GM12878 (cell line): Measurements from ENCODE around the gene MAN1B1. TPM values are rescaled to one million over a fixed set of nuclear protein-coding genes. Genes with fewer than 3 reads are reported as not detected.

Source experiments
- ATAC-seq: fragments of 200-7000 bp; cut with Tn5 transposase; 3 replicates; pipeline ENCODE4 v1.9.1; 2020; ENCODE audit warnings: mild to moderate bottlenecking, moderate library complexity
- BruUV-seq: library from RNA; stranded (reverse); fragments of 400-500 nt; replicated peaks from 2 replicates; lab custom pipeline; 2021; lab: Mats Ljungman, UMichigan
- CTCF ChIA-PET: fragments of 300-600 bp; sonication (Branson Sonifier 250); formaldehyde crosslinking; extraction: SDS; loops from one replicate; lab custom pipeline; 2021; ENCODE audit warnings: inconsistent platforms; lab: Yijun Ruan, JAX
- POLR2A ChIA-PET: fragments of 350-600 bp; formaldehyde crosslinking; extraction: SDS; loops from one replicate; lab custom pipeline; 2021; ENCODE audit warnings: inconsistent platforms; lab: Charles Lee
- RAD21 ChIA-PET: fragments of 300-600 bp; sonication (Branson Sonifier 250); formaldehyde crosslinking; loops from one replicate; lab custom pipeline; 2023; ENCODE audit warnings: antibody characterized with exemption; ENCODE audit not compliant: unreplicated experiment; lab: Charles Lee
- SMC1A ChIA-PET: fragments of 300-600 bp; sonication (Branson Sonifier 250); formaldehyde crosslinking; loops from one replicate; lab custom pipeline; 2023; ENCODE audit not compliant: unreplicated experiment, uncharacterized antibody; lab: Charles Lee
- DNase-seq: peaks from one replicate; pipeline ENCODE4 v3.0.0-alpha.2; 2011; ENCODE audit warnings: low read depth, low spot score
- FAIRE-seq: peaks from 3 replicates; lab custom pipeline; 2011; peaks lifted over from hg19 to GRCh38; lab: Jason Lieb, UNC
- H2AFZ ChIP-seq: 2 replicates; pipeline ENCODE4 v1.6.0; 2011; ENCODE audit warnings: low read depth, low read length, control low read depth; ENCODE audit not compliant: control insufficient read depth
- H3K27ac ChIP-seq: 2 replicates; pipeline ENCODE4 v1.5.1; 2011; ENCODE audit warnings: control low read depth; ENCODE audit not compliant: control insufficient read depth, insufficient read depth
- H3K27me3 ChIP-seq, 2 experiments: replicated peaks in 1 of 2; 2 replicates each; pipeline versions ENCODE4 v1.6.0 to v1.6.1; 2011; ENCODE audit warnings: low read length in 1 of 2; ENCODE audit not compliant: control insufficient read depth in 2 of 2, insufficient read depth in 2 of 2
- H3K36me3 ChIP-seq, 2 experiments: 2 replicates each; pipeline ENCODE4 v1.5.1; 2011; ENCODE audit warnings: low read length in 1 of 2; ENCODE audit not compliant: control insufficient read depth in 2 of 2, insufficient read depth in 2 of 2
- H3K4me1 ChIP-seq: 2 replicates; pipeline ENCODE4 v1.6.1; 2011; ENCODE audit warnings: mild to moderate bottlenecking, low read length, moderate library complexity, mixed read lengths; ENCODE audit not compliant: control insufficient read depth, insufficient read depth
- H3K4me2 ChIP-seq: 2 replicates; pipeline ENCODE4 v1.6.0; 2011; ENCODE audit warnings: control low read depth; ENCODE audit not compliant: control insufficient read depth, insufficient read depth
- H3K4me3 ChIP-seq: fragments of 200-600 bp; sonication (generic); 2 replicates; pipeline ENCODE4 v1.5.1; 2016
- H3K79me2 ChIP-seq: 2 replicates; pipeline ENCODE4 v1.6.0; 2011; ENCODE audit warnings: low read length; ENCODE audit not compliant: control insufficient read depth, insufficient read depth
- H3K9ac ChIP-seq: 2 replicates; pipeline ENCODE4 v1.8.0; 2011; ENCODE audit warnings: low read length, control low read depth, mixed read lengths; ENCODE audit not compliant: control insufficient read depth, insufficient read depth
- H3K9me3 ChIP-seq: replicated peaks from 3 replicates; pipeline ENCODE4 v1.5.1; 2011; ENCODE audit warnings: mild to moderate bottlenecking, low read length; ENCODE audit not compliant: control insufficient read depth, insufficient read depth
- H4K20me1 ChIP-seq: 2 replicates; pipeline ENCODE4 v1.6.0; 2011; ENCODE audit not compliant: control insufficient read depth, insufficient read depth
- ATF7 ChIP-seq: fragments of 450-650 bp; IDR thresholded peaks from 2 replicates; pipeline ENCODE4 v1.6.1; 2016; ENCODE audit warnings: low read depth, mild to moderate bottlenecking
- CTCF ChIP-seq, 3 experiments: IDR thresholded peaks in 2 of 3; conservative IDR thresholded peaks in 1 of 3; 2 replicates each; pipeline ENCODE4 v1.5.1; 2011; ENCODE audit warnings: low read depth in 3 of 3, low read length in 3 of 3, mild to moderate bottlenecking in 3 of 3, control low read depth in 2 of 3, moderate library complexity in 2 of 3, inconsistent platforms in 1 of 3, mixed read lengths in 1 of 3; ENCODE audit not compliant: control insufficient read depth in 2 of 3, insufficient read depth in 1 of 3; ENCODE audit errors: extremely low read depth in 1 of 3
- FOS ChIP-seq: IDR thresholded peaks from 3 replicates; pipeline ENCODE4 v1.6.1; 2011; ENCODE audit warnings: borderline replicate concordance; ENCODE audit not compliant: insufficient read length; ENCODE audit errors: extremely low read depth
- POLR2AphosphoS5 ChIP-seq: IDR thresholded peaks from 2 replicates; pipeline ENCODE4 v1.6.1; 2011; ENCODE audit warnings: mild to moderate bottlenecking, low read length, inconsistent platforms
- RAD21 ChIP-seq: IDR thresholded peaks from 2 replicates; pipeline ENCODE4 v1.6.1; 2011; ENCODE audit warnings: mild to moderate bottlenecking, low read depth, low read length, moderate library complexity; ENCODE audit not compliant: insufficient read depth
- SUZ12 ChIP-seq: fragments of 200-600 bp; sonication (generic); IDR thresholded peaks from one replicate; pipeline ENCODE4 v1.6.1; 2018; ENCODE audit warnings: antibody characterized with exemption, mild to moderate bottlenecking; ENCODE audit not compliant: unreplicated experiment
- TCF12 ChIP-seq: IDR thresholded peaks from 2 replicates; pipeline ENCODE4 v1.6.1; 2011; ENCODE audit warnings: low read depth, mild to moderate bottlenecking, low read length
- USF1 ChIP-seq: IDR thresholded peaks from 2 replicates; pipeline ENCODE4 v1.6.1; 2011; ENCODE audit warnings: borderline replicate concordance, low read depth, mild to moderate bottlenecking, moderate library complexity, mixed read lengths, low read length; ENCODE audit not compliant: insufficient read depth; ENCODE audit errors: extremely low read length
- ZNF274 ChIP-seq: IDR thresholded peaks from one replicate; pipeline ENCODE4 v1.8.0; 2011; ENCODE audit not compliant: insufficient read length, insufficient read depth
- ZNF384 ChIP-seq: IDR thresholded peaks from 2 replicates; pipeline ENCODE4 v1.6.1; 2012; ENCODE audit warnings: low read depth, mild to moderate bottlenecking, low read length, improper control_type of control experiment, borderline replicate concordance
- WGBS: methylation state at CpG from one replicate; pipeline ENCODE4 v1.1.6; 2016; ENCODE audit warnings: low lambda C conversion rate; ENCODE audit not compliant: insufficient replicate concordance, insufficient coverage; ENCODE audit errors: missing lambda C conversion rate; 5-methylcytosine and 5-hydroxymethylcytosine counted together
- in situ Hi-C: fragments of 300-500 bp; cut with MboI; formaldehyde crosslinking; loops from 9 replicates; pipeline ENCODE4 v1.14.3; 2018; ENCODE audit warnings: mixed read lengths
- intact Hi-C: fragments of 100-400 bp; cut with micrococcal nuclease; formaldehyde crosslinking; loops from one replicate; pipeline ENCODE4 v1.14.2; 2022; ENCODE audit not compliant: unreplicated experiment
- polyA plus RNA-seq, 11 experiments: library from polyadenylated mRNA; depleted of rRNA in 4 of 11; unstranded in 6 of 11; stranded (reverse) in 5 of 11; fragments of >200 nt; fragmentation: Nextera tagmentation in 4 of 11; fragmentation: Illumina TruSeq in 1 of 11; extraction: Ambion mirVana in 4 of 11; extraction: Trizol in 1 of 11; gene quantifications; 1 replicate in 1 of 11; 2 replicates in 10 of 11; pipeline versions ENCODE4 v1.2.1 to v1.2.3, GENCODE V29; 2011 to 2016; ENCODE audit warnings: inconsistent platforms in 2 of 11, missing spikeins in 2 of 11, low read depth in 1 of 11
- total RNA-seq, 4 experiments: library from RNA; depleted of rRNA in 3 of 4; stranded (reverse); fragments of >200 nt in 3 of 4; fragmentation: Illumina TruSeq in 1 of 4; extraction: Trizol in 1 of 4; gene quantifications; 2 replicates each; pipeline versions ENCODE4 v1.2.1 to v1.2.3, GENCODE V29; 2013 to 2021

Gene MAN1B1
- total and polyA plus RNA-seq, 10 of the 15 experiments (the other 5 are each of a cell fraction or from before 2014, with no cell fraction given) = 0.71 to 34.1 (median 22.7) TPM

GRCh38 chr9:137045294-137046087 is 41.3 kb upstream of the MAN1B1 start:
- Histone ChIP-seq H3K4me2 (no peak overlapping the region), H3K9me3 (no peaks in the 10 kb centered on the region), H4K20me1 (no peaks in the 10 kb centered on the region), H3K4me1 (no peaks in the 10 kb centered on the region), H3K4me3 (no peak overlapping the region), H2AFZ (no peak overlapping the region), H3K79me2 (no peaks in the 10 kb centered on the region), H3K27me3 (peaks cover 12 to 18% of the 10 kb centered on the region in 2 experiments; a peak in 3 of 4 replicates), H3K9ac (no peak overlapping the region), H3K36me3 (no peaks in the 10 kb centered on the region), H3K27ac (no peak overlapping the region)
- ChIA-PET RAD21 (no interaction called here), POLR2A (no interaction called here), CTCF (interaction anchor here (0.6 to 1.6 kb wide), 2 partner anchors 10 to 237 kb away, joined by 3 to 9 read pairs; no protein-coding TSS in a partner anchor), SMC1A (no interaction called here)
- FAIRE-seq = no peak
- intact Hi-C loops = loop anchor here (10.0 kb wide), 1 partner anchor 179 kb away; the partner anchor contains the start of genes CYSRT1, RNF208 and RNF224
- TF ChIP-seq SUZ12 (peak; percentile 36), ATF7 (no peak)
- 5% methylated on average over 75 of the region's 96 CpGs for WGBS
- in situ Hi-C loops = no loop called here
- BruUV-seq = no TSS peak
- no peak for DNase-seq
- ATAC-seq = no peak

- WGBS = 6% methylated on average over 42 of the region's 57 CpGs
- ChIA-PET RAD21 (interaction anchor here (0.6 to 1.7 kb wide), 15 partner anchors 11 to 395 kb away, joined by 3 to 25 read pairs (median 5); partner anchors contain the start of genes RNF224, SAPCD2, TMEM141 and UAP1L1), CTCF (interaction anchor here (0.6 to 4.7 kb wide), 33 partner anchors 8 to 330 kb away, joined by 3 to 81 read pairs (median 4); partner anchors contain the start of genes FUT7, RNF224 and SAPCD2), POLR2A (interaction anchor here (0.6 kb wide), 1 partner anchor 264 kb away, joined by 3 read pairs; no protein-coding TSS in a partner anchor), SMC1A (interaction anchor here (0.6 to 1.7 kb wide), 5 partner anchors 11 to 181 kb away, joined by 3 to 9 read pairs (median 5); no protein-coding TSS in a partner anchor)
- ATAC-seq (peak; percentile 90), DNase-seq (no peak), FAIRE-seq (peak; percentile 89)
- no peak within 1 kb of the TSS for H3K4me3 ChIP-seq
- no peaks in the 10 kb centered on the region for H4K20me1 ChIP-seq
- in situ Hi-C loops = no loop called here
- intact Hi-C loops = loop anchor here (10.0 kb wide), 1 partner anchor 179 kb away; the partner anchor contains the start of genes CYSRT1, RNF208 and RNF224
- H3K9me3 ChIP-seq = no peaks in the 10 kb centered on the region
- peak within 1 kb of the TSS; percentile 33; the same call in 1 of the 2 replicates for H3K4me2 ChIP-seq
- H2AFZ ChIP-seq = no peak within 1 kb of the TSS
- no peak within 1 kb of the TSS for H3K27ac ChIP-seq
- H3K4me1 ChIP-seq = no peaks in the 10 kb centered on the region
- no peaks in the 10 kb centered on the region for H3K79me2 ChIP-seq
- H3K36me3 ChIP-seq = no peaks in the 10 kb centered on the region
- no TSS peak for BruUV-seq
- no peak within 1 kb of the TSS for H3K9ac ChIP-seq
- peaks cover 12 to 18% of the 10 kb centered on the region in 2 experiments; a peak in 3 of 4 replicates for H3K27me3 ChIP-seq
- TF ChIP-seq USF1 (no peak), FOS (no peak), POLR2AphosphoS5 (no peak), ZNF274 (no peak), CTCF (IDR thresholded peaks at IDR 0.05 in 2 of 3, conservative IDR thresholded peaks at IDR 0.05 in 1 of 3; ENCODE audit: control insufficient read depth in 2 of 3, extremely low read depth in 1 of 3, insufficient read depth in 1 of 3, low read depth in 3 of 3, low read length in 3 of 3) (peak; percentile 82 to 95 (median 93)), RAD21 (peak; percentile 63), TCF12 (peak; percentile 46; the same call in 1 of the 2 replicates), ZNF384 (no peak; the same call in 1 of the 2 replicates)
Measured at GRCh38 chr9:137046088-137046787, 40.5 kb upstream of the MAN1B1 start, which contains the start of gene NPDC1. Gene NPDC1, minus strand, starts transcription at chr9:137046177. Its CDS starts 188 bp downstream, at chr9:137045989.
